GM12801 (cell line): ENCODE results near the gene DRC3.

Experiments used
- CTCF ChIP-seq: IDR thresholded peaks from one replicate; pipeline ENCODE4 v1.5.1; 2011; ENCODE audit warnings: control low read depth; ENCODE audit not compliant: insufficient read length; ENCODE audit errors: extremely low read depth

Gene DRC3

GRCh38 chr17:17972126-17972951 lies at the start of gene DRC3, which contains the start of gene TOM1L2:
Gene DRC3 (plus strand): TSS chr17:17972862. CDS start chr17:17977599, 4,737 bp downstream.
Gene TOM1L2 (minus strand): TSS chr17:17972400. CDS start chr17:17972313, 87 bp downstream.
- no peak for TF ChIP-seq CTCF

GRCh38 chr17:17924131-17924856 lies 48.4 kb upstream of the DRC3 start:
- no peak for TF ChIP-seq CTCF

- TF ChIP-seq CTCF: no peak
These were observed 47.8 kb upstream of the DRC3 start for GRCh38 chr17:17924857-17925250.

- no peak for TF ChIP-seq CTCF
These were observed 46.6 kb upstream of the DRC3 start for GRCh38 chr17:17926036-17926435.

- TF ChIP-seq CTCF: no peak
These were observed 45.7 kb upstream of the DRC3 start for GRCh38 chr17:17926840-17927449.

GRCh38 chr17:17928398-17929287 lies 44.0 kb upstream of the DRC3 start:
- TF ChIP-seq CTCF: no peak
